GM12878 (cell line): ENCODE measurements around the gene UMPS. TPM values are rescaled to one million over a fixed set of nuclear protein-coding genes. Genes with fewer than 3 reads are reported as not detected.

ENCODE experiments used
- ATAC-seq: fragments of 200-7000 bp; cut with Tn5 transposase; 3 replicates; pipeline ENCODE4 v1.9.1; 2020; ENCODE audit warnings: mild to moderate bottlenecking, moderate library complexity
- BruUV-seq: library from RNA; stranded (reverse); fragments of 400-500 nt; replicated peaks from 2 replicates; lab custom pipeline; 2021; lab: Mats Ljungman, UMichigan
- CTCF ChIA-PET: fragments of 300-600 bp; sonication (Branson Sonifier 250); formaldehyde crosslinking; extraction: SDS; loops from one replicate; lab custom pipeline; 2021; ENCODE audit warnings: inconsistent platforms; lab: Yijun Ruan, JAX
- POLR2A ChIA-PET: fragments of 350-600 bp; formaldehyde crosslinking; extraction: SDS; loops from one replicate; lab custom pipeline; 2021; ENCODE audit warnings: inconsistent platforms; lab: Charles Lee
- RAD21 ChIA-PET: fragments of 300-600 bp; sonication (Branson Sonifier 250); formaldehyde crosslinking; loops from one replicate; lab custom pipeline; 2023; ENCODE audit warnings: antibody characterized with exemption; ENCODE audit not compliant: unreplicated experiment; lab: Charles Lee
- SMC1A ChIA-PET: fragments of 300-600 bp; sonication (Branson Sonifier 250); formaldehyde crosslinking; loops from one replicate; lab custom pipeline; 2023; ENCODE audit not compliant: unreplicated experiment, uncharacterized antibody; lab: Charles Lee
- DNase-seq: peaks from one replicate; pipeline ENCODE4 v3.0.0-alpha.2; 2011; ENCODE audit warnings: low read depth, low spot score
- FAIRE-seq: peaks from 3 replicates; lab custom pipeline; 2011; peaks lifted over from hg19 to GRCh38; lab: Jason Lieb, UNC
- H2AFZ ChIP-seq: 2 replicates; pipeline ENCODE4 v1.6.0; 2011; ENCODE audit warnings: low read depth, low read length, control low read depth; ENCODE audit not compliant: control insufficient read depth
- H3K27ac ChIP-seq: 2 replicates; pipeline ENCODE4 v1.5.1; 2011; ENCODE audit warnings: control low read depth; ENCODE audit not compliant: control insufficient read depth, insufficient read depth
- H3K27me3 ChIP-seq, 2 experiments: replicated peaks in 1 of 2; 2 replicates each; pipeline versions ENCODE4 v1.6.0 to v1.6.1; 2011; ENCODE audit warnings: low read length in 1 of 2; ENCODE audit not compliant: control insufficient read depth in 2 of 2, insufficient read depth in 2 of 2
- H3K36me3 ChIP-seq, 2 experiments: 2 replicates each; pipeline ENCODE4 v1.5.1; 2011; ENCODE audit warnings: low read length in 1 of 2; ENCODE audit not compliant: control insufficient read depth in 2 of 2, insufficient read depth in 2 of 2
- H3K4me1 ChIP-seq: 2 replicates; pipeline ENCODE4 v1.6.1; 2011; ENCODE audit warnings: mild to moderate bottlenecking, low read length, moderate library complexity, mixed read lengths; ENCODE audit not compliant: control insufficient read depth, insufficient read depth
- H3K4me2 ChIP-seq: 2 replicates; pipeline ENCODE4 v1.6.0; 2011; ENCODE audit warnings: control low read depth; ENCODE audit not compliant: control insufficient read depth, insufficient read depth
- H3K4me3 ChIP-seq: fragments of 200-600 bp; sonication (generic); 2 replicates; pipeline ENCODE4 v1.5.1; 2016
- H3K79me2 ChIP-seq: 2 replicates; pipeline ENCODE4 v1.6.0; 2011; ENCODE audit warnings: low read length; ENCODE audit not compliant: control insufficient read depth, insufficient read depth
- H3K9ac ChIP-seq: 2 replicates; pipeline ENCODE4 v1.8.0; 2011; ENCODE audit warnings: low read length, control low read depth, mixed read lengths; ENCODE audit not compliant: control insufficient read depth, insufficient read depth
- H3K9me3 ChIP-seq: replicated peaks from 3 replicates; pipeline ENCODE4 v1.5.1; 2011; ENCODE audit warnings: mild to moderate bottlenecking, low read length; ENCODE audit not compliant: control insufficient read depth, insufficient read depth
- H4K20me1 ChIP-seq: 2 replicates; pipeline ENCODE4 v1.6.0; 2011; ENCODE audit not compliant: control insufficient read depth, insufficient read depth
- HDGF ChIP-seq: fragments of 450-650 bp; IDR thresholded peaks from 2 replicates; pipeline ENCODE4 v1.6.1; 2016; ENCODE audit warnings: antibody characterized with exemption
- KLF5 ChIP-seq: fragments of 450-650 bp; IDR thresholded peaks from 2 replicates; pipeline ENCODE4 v1.6.1; 2014; ENCODE audit warnings: mild to moderate bottlenecking; ENCODE audit not compliant: partially characterized antibody
- LARP7 ChIP-seq: fragments of 450-650 bp; IDR thresholded peaks from 2 replicates; pipeline ENCODE4 v1.6.1; 2017; ENCODE audit warnings: mild to moderate bottlenecking
- MEF2B ChIP-seq: fragments of 450-650 bp; IDR thresholded peaks from 2 replicates; pipeline ENCODE4 v1.6.1; 2018; ENCODE audit warnings: mild to moderate bottlenecking, moderate library complexity; ENCODE audit not compliant: partially characterized antibody, poor library complexity, severe bottlenecking
- SMAD5 ChIP-seq: IDR thresholded peaks from 2 replicates; pipeline ENCODE4 v1.6.1; 2016; ENCODE audit warnings: antibody characterized with exemption, low read depth
- SRF ChIP-seq, 2 experiments: IDR thresholded peaks; 2 replicates each; pipeline ENCODE4 v1.6.1; 2011; ENCODE audit warnings: low read depth in 2 of 2, low read length in 2 of 2, mild to moderate bottlenecking in 1 of 2, moderate library complexity in 1 of 2
- SUPT20H ChIP-seq: IDR thresholded peaks from 2 replicates; pipeline ENCODE4 v1.6.1; 2011; ENCODE audit warnings: low read depth, mild to moderate bottlenecking, low read length, moderate library complexity, borderline replicate concordance; ENCODE audit not compliant: control insufficient read depth
- ZNF207 ChIP-seq: fragments of 450-650 bp; IDR thresholded peaks from 2 replicates; pipeline ENCODE4 v1.6.1; 2014; ENCODE audit warnings: antibody characterized with exemption, mild to moderate bottlenecking, borderline replicate concordance
- ZNF384 ChIP-seq: IDR thresholded peaks from 2 replicates; pipeline ENCODE4 v1.6.1; 2012; ENCODE audit warnings: low read depth, mild to moderate bottlenecking, low read length, improper control_type of control experiment, borderline replicate concordance
- ZNF622 ChIP-seq: fragments of 450-650 bp; IDR thresholded peaks from 2 replicates; pipeline ENCODE4 v1.6.1; 2017; ENCODE audit warnings: mild to moderate bottlenecking, inconsistent platforms
- WGBS: methylation state at CpG from one replicate; pipeline ENCODE4 v1.1.6; 2016; ENCODE audit warnings: low lambda C conversion rate; ENCODE audit not compliant: insufficient replicate concordance, insufficient coverage; ENCODE audit errors: missing lambda C conversion rate; 5-methylcytosine and 5-hydroxymethylcytosine counted together
- in situ Hi-C: fragments of 300-500 bp; cut with MboI; formaldehyde crosslinking; loops from 9 replicates; pipeline ENCODE4 v1.14.3; 2018; ENCODE audit warnings: mixed read lengths
- intact Hi-C: fragments of 100-400 bp; cut with micrococcal nuclease; formaldehyde crosslinking; loops from one replicate; pipeline ENCODE4 v1.14.2; 2022; ENCODE audit not compliant: unreplicated experiment
- polyA plus RNA-seq, 11 experiments: library from polyadenylated mRNA; depleted of rRNA in 4 of 11; unstranded in 6 of 11; stranded (reverse) in 5 of 11; fragments of >200 nt; fragmentation: Nextera tagmentation in 4 of 11; fragmentation: Illumina TruSeq in 1 of 11; extraction: Ambion mirVana in 4 of 11; extraction: Trizol in 1 of 11; gene quantifications; 1 replicate in 1 of 11; 2 replicates in 10 of 11; pipeline versions ENCODE4 v1.2.1 to v1.2.3, GENCODE V29; 2011 to 2016; ENCODE audit warnings: inconsistent platforms in 2 of 11, missing spikeins in 2 of 11, low read depth in 1 of 11
- total RNA-seq, 4 experiments: library from RNA; depleted of rRNA in 3 of 4; stranded (reverse); fragments of >200 nt in 3 of 4; fragmentation: Illumina TruSeq in 1 of 4; extraction: Trizol in 1 of 4; gene quantifications; 2 replicates each; pipeline versions ENCODE4 v1.2.1 to v1.2.3, GENCODE V29; 2013 to 2021
- TF ChIP-seq, protein P1 (sequence below): fragments of 450-650 bp; conservative IDR thresholded peaks from 2 replicates; pipeline ENCODE4 v1.6.1; 2017; ENCODE audit warnings: mild to moderate bottlenecking, moderate library complexity
- TF ChIP-seq, protein P2 (sequence below): fragments of 450-650 bp; IDR thresholded peaks from 2 replicates; pipeline ENCODE4 v1.6.1; 2018; ENCODE audit warnings: mild to moderate bottlenecking, low read depth, moderate library complexity; ENCODE audit not compliant: partially characterized antibody

The UMPS gene
- total and polyA plus RNA-seq, 10 of the 15 experiments (the other 5 are each of a cell fraction or from before 2014, with no cell fraction given), result 30.6 to 82.8 (median 49.5) TPM

DNA sequence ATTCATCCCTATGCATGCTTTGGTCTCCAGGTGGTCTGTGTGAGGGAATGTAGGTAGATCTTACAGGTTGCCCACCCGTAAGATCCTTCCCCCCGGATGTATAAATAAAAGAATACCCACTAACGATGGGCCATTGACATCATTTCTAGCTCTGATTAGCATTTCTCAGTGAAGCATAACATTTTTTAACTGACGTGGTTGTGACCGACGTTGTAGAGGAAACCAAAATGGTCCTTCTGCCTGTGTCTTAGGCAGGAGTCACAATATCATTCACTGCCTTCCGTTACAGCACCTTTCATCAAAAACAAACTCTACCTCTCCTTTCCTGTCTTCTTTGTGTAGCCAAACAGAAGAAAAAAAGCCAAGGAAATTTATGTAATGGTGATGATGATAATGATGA, 27.3 kb upstream of the UMPS start:
- TF ChIP-seq SRF (IDR thresholded peaks at IDR 0.05; ENCODE audit: low read depth in 2 of 2, low read length in 2 of 2) (no peak), ZNF207 (no peak), SUPT20H (no peak), HDGF (no peak), LARP7 (no peak), ZNF622 (no peak), SMAD5 (no peak), KLF5 (no peak), MEF2B (no peak), ZNF384 (no peak)
- TF ChIP-seq, protein P1, sequence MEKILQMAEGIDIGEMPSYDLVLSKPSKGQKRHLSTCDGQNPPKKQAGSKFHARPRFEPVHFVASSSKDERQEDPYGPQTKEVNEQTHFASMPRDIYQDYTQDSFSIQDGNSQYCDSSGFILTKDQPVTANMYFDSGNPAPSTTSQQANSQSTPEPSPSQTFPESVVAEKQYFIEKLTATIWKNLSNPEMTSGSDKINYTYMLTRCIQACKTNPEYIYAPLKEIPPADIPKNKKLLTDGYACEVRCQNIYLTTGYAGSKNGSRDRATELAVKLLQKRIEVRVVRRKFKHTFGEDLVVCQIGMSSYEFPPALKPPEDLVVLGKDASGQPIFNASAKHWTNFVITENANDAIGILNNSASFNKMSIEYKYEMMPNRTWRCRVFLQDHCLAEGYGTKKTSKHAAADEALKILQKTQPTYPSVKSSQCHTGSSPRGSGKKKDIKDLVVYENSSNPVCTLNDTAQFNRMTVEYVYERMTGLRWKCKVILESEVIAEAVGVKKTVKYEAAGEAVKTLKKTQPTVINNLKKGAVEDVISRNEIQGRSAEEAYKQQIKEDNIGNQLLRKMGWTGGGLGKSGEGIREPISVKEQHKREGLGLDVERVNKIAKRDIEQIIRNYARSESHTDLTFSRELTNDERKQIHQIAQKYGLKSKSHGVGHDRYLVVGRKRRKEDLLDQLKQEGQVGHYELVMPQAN, result no peak
- TF ChIP-seq, protein P2, sequence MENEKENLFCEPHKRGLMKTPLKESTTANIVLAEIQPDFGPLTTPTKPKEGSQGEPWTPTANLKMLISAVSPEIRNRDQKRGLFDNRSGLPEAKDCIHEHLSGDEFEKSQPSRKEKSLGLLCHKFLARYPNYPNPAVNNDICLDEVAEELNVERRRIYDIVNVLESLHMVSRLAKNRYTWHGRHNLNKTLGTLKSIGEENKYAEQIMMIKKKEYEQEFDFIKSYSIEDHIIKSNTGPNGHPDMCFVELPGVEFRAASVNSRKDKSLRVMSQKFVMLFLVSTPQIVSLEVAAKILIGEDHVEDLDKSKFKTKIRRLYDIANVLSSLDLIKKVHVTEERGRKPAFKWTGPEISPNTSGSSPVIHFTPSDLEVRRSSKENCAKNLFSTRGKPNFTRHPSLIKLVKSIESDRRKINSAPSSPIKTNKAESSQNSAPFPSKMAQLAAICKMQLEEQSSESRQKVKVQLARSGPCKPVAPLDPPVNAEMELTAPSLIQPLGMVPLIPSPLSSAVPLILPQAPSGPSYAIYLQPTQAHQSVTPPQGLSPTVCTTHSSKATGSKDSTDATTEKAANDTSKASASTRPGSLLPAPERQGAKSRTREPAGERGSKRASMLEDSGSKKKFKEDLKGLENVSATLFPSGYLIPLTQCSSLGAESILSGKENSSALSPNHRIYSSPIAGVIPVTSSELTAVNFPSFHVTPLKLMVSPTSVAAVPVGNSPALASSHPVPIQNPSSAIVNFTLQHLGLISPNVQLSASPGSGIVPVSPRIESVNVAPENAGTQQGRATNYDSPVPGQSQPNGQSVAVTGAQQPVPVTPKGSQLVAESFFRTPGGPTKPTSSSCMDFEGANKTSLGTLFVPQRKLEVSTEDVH, result no peak
- TF ChIP-seq, all 136 proteins: peak for 0
- in situ Hi-C loops (no loop called here), intact Hi-C loops (no loop called here)
- no peak overlapping the region for H3K4me3 ChIP-seq
- H3K9me3 ChIP-seq, result no peaks in the 10 kb centered on the region
- no peaks in the 10 kb centered on the region for H4K20me1 ChIP-seq
- H2AFZ ChIP-seq, result no peak overlapping the region
- DNase-seq (no peak), ATAC-seq (peak; percentile 64), FAIRE-seq (no peak)
- H3K4me2 ChIP-seq, result no peak overlapping the region
- BruUV-seq, result no TSS peak
- peaks cover 0 to 3% of the 10 kb centered on the region in 2 experiments; a peak in 1 of 4 replicates for H3K27me3 ChIP-seq
- no peaks in the 10 kb centered on the region for H3K36me3 ChIP-seq
- H3K4me1 ChIP-seq, result no peaks in the 10 kb centered on the region
- WGBS, result 13% methylated on average over 7 of the region's 7 CpGs
- ChIA-PET SMC1A (interaction anchor here (0.9 to 5.0 kb wide), 5 partner anchors 14 to 143 kb away, joined by 3 to 25 read pairs (median 4); no protein-coding TSS in a partner anchor), RAD21 (no interaction called here), CTCF (interaction anchor here (2.0 kb wide), 1 partner anchor 143 kb away, joined by 21 read pairs; no protein-coding TSS in a partner anchor), POLR2A (no interaction called here)
- H3K9ac ChIP-seq, result no peak overlapping the region
- H3K27ac ChIP-seq, result no peak overlapping the region
- H3K79me2 ChIP-seq, result no peaks in the 10 kb centered on the region
